ENCODE data around the gene LEAP2.

Gene LEAP2, protein sequence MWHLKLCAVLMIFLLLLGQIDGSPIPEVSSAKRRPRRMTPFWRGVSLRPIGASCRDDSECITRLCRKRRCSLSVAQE

DNA sequence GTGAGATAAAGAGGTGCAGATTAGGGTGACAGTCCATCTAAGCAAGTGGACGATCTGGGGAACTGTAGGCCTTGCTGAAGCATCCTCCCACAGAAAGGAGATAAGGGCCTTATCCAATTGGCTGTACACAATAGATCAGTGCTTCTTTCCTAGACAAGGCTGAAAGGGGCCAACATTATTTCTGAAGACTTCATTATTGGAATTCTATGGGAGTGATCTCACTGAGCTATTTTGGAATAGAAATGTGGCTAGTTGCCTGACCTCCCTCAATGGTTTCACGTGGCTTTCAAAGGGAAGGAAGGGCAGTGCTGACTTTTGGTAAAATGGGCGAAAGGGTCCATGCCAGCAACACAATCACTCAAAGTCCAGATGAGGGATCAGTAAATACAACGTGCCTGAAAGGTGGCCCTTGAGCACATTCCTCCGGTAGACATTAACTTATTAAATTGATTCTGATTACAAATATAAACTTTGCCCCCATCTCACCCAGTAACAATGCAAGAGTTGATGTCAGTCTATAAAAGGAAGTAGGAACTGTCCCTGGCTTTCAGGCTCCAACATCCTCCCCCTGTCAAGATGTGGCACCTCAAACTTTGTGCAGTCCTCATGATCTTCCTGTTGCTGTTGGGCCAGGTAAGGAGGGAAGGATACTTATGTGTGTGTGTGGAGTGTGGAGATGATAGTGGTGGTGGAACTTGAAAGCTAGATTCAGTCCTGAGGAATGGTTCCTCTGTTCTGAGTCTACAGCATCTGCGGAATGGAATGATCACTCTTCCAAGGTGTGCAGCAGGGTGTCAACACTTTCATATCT, at the start of gene LEAP2:
Gene LEAP2 (plus strand): TSS at position 550 of the 811 bp plus-strand sequence. CDS start 27 bp downstream, at position 577.
- DNase-seq (ENCODE audit: low read depth in 2 of 2) = no peak

DNA sequence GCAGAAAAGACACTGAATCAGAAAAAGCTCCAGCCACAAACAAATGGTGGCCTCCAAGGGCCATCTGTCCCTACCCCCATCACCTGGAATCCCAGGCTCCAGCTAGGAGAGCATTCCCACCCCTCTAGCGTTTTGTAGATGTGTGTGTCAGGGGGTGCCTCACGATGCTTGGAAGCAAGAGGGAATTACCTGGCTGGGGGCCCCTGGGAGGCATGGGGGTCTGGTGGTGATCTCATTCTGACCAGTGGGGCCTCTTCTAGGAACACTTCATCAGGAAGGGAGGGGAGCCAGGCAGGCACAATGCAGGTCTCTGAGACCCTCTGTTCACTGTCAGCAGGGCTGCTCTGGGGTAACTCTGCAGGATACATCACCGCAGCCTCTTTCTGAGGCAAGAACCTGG, 49.0 kb upstream of the LEAP2 start:
- no peak for DNase-seq (ENCODE audit: low read depth in 2 of 2)

DNA sequence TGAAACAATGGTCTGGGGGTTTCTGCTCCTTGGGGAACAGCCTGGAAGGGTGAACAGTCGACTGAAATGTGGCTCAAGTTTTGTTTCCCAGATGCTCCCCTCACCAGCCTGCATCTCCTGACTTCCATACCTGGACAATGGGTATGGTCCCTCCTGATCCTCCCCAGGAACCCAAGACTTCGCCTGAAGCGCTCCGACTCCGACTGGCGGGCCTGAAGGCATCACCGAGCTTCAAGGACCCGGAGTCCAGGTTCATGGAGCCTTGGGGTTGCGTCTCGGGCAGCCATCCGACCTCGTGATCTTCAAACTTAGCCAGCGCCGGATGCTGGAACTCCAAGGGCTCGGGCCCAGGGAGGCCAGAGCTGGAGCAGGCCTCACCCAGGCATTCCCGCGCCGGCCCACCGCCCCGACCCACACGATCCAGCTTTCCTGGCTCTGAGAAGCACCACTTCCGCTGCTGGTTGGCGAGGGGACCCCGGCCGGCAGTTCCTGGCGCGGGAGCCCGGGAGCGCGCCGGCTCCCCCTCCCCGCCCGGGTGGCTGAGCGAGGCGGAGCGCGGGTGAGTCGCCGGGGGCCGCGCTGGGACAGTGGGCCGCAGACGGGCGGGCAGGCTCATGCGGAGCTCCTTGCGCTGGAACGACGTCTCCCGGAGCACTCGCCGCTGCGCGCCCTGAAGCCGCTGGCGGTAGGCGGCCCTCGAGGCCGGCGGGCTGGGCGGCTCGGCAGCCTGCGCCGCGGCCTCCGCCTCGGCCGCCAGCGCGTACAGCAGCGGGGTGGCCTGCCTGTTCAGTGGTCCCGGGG, 48.2 kb upstream of the LEAP2 start:
- DNase-seq (ENCODE audit: low read depth in 2 of 2) = no peak

DNA sequence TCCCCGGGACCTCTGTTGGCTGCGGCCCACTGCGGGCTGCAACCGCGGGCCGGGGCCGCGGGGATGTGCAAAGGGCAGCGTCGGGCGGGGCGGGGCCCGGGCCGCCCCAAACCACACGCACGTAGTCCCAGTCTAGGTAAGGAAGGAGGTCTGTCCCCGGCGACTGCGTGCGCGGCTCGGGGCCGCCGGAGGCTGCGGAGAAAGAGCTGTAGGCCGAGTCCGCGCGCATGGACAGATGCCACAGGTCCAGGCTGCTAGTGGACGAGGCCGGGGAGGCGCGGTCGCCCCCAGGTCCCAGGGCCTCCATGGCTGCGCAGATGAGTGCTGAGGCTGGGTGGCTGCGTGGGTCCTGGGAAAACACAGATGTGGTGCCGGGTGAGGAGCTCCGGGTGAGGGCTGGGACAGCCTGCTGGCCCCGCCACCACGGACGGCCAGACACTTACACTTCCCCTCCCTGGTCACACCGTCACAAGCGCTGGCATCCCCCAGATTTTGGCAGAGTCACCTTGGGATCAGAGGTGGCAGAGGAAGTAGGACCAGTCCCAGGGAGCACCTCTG, 47.6 kb upstream of the LEAP2 start:
- DNase-seq (ENCODE audit: low read depth in 2 of 2) = no peak

DNA sequence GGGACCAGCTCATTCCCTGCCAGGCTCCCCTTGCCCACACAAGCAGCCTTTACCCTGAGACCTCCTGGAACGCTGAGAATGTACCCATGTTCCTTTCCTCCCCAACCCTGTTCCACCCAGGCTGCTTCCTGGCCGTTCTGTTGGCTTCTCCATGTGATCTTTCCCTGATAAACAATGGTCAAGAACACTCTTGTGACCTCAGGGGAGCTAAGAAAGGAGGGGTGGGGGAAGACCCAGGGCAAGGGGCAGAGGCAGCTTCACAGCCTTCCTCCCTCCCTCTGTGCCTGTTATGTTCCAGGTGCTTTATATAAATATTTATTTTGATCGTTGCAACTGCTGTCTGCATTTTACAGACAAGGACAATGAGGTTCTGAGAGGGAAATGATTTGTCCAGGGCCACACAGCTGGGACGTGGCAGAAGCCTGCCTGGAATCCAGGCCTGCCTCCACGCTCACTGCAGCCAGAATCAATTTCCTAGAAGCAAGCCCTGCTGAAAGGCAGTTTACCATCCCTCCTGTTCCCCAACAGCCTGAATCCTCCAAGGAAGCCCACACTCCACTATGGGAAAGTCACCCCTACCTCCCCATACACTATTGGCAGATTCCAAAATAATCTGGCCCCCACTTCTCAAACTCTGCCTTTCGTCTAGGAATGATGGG, 46.9 kb upstream of the LEAP2 start:
- no peak for DNase-seq (ENCODE audit: low read depth in 2 of 2)

DNA sequence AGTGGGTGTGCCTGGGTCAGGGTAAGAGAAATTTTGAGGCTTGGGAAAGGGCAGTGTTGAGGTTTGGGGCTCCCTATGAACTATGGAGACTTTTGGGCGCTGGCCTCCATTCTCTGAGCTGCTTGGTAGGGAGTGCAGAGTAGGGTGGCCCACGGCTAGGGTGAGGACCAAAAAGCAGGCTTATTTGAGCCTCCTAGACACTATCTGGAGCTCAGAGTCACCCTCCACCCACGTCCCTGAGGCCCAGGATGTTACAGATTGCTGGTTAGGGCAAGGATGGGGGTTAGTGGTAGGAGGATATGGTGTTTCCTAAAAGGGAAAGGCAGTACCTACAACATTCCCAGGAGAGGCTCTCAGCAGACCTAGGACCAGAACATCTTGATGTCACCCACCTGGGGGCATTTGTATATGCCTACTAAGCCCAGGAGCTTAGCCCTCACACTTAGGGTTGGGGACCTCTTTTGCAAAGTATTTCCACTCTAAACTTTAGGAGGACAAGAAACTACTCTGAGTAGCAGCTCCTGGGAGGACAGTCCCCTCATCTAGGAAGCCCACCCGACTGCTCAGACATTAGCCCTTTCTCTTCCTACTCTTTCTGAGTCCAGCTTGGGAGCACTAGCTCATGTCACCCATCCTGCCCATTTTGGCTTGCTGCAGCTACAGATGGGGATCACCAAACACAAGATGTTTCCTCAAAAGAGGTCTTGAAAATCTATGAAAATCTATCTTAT, 45.4 kb upstream of the LEAP2 start:
- DNase-seq (ENCODE audit: low read depth in 2 of 2) = no peak

DNA sequence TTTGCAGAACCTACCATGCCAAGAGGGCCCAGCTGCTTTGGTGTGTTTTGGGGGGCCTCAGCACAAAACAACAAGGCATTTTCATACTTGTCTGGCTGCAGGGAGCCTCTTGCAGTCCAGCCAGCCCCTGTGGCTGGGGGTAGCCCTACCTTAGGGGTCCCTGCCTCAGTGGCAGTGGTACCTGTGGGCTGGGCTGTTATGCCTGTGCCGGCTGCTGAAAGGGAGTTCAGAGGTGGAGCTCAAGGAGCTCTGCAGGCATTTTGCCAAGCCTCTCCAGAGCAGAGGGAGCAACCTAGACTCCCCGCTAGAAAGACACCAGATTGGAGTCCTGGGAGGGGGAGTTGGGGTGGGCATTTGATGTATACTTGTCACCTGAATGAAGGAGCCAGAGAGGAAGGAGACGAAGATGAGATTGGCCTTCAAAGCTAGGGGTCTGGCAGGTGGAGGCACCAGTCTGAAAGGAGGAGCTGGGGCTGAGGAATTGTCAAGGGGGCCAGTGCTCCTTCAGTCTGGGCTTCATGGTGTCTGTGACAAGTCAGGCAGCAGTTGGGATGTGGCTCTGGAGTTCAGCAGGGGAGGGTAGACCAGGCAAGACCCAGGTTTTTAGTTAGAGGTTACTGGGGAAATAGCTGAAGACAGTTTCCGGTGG, 44.5 kb upstream of the LEAP2 start:
- no peak for DNase-seq (ENCODE audit: low read depth in 2 of 2)

DNA sequence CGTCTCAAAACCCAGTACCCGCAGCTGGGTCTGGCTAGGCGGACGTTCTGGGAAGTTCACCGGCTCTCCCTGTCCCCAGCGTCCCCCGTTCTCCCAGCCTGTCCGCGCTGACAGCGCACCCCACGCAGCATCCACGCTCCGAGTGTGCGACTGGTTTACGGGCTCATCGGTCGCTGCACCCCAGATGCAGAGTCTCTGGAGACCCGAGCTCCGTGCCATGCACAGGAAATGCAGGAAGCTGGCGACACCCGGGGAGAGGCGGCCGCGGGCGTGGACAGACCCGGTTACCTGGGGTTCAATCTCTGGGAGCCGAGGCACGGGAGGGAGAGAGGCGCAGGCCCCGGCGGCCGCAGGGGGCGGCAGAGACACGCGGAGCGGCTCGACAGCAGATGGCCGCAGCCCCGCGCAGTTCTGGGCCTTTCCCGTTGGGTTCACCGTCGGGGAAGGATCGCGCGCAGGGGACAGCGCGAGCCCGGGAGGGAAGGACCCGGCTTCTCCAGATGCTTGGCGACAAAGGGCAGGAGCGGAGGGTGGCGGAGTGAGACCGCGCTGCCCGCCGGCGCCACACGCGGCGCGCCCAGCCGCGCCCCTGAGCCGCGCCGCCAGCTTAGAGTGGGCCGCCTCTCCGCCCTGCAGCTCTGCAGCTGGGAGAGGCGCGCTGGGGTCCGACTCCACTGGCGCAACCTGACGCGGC, 43.6 kb upstream of the LEAP2 start:
- DNase-seq (ENCODE audit: low read depth in 2 of 2) = peak; percentile 64 to 65

DNA sequence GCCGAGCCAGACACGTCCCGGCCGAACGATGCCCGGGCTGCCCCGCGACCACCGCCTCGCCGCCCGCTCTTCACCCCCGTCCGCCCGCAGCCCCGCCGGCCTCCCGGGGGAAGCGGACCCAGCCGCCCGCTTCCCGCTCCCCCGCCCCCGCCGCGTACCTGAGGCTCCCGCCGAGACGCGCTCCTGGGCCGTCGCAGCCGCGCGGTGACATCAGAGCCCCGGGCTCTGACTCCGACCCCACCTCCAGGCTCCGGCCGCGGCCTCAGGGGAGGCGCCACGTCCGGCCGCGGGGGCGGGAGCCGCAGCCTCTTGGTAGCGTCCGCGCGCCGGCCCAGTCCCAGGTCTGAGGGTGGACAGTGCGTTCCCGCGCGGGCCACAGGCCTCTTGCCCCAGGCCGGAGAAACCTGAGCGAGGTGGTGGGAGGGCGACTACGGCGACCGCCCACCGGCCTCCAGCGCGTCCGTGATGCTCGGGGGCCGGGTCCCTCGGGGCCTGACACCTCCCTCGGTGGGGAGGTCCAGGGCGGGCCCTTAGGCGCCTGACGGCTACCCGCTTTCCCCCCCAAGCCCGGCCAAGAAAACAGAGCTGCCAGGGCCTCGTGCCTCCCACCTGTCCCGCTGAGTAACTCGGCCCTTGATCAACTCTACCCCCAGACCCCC, 42.9 kb upstream of the LEAP2 start, which contains the start of gene SHROOM1:
Gene SHROOM1 (minus strand): TSS at position 212 of the 659 bp plus-strand sequence. CDS start 4,507 bp downstream, outside the sequence.
- DNase-seq (ENCODE audit: low read depth in 2 of 2) = no peak

DNA sequence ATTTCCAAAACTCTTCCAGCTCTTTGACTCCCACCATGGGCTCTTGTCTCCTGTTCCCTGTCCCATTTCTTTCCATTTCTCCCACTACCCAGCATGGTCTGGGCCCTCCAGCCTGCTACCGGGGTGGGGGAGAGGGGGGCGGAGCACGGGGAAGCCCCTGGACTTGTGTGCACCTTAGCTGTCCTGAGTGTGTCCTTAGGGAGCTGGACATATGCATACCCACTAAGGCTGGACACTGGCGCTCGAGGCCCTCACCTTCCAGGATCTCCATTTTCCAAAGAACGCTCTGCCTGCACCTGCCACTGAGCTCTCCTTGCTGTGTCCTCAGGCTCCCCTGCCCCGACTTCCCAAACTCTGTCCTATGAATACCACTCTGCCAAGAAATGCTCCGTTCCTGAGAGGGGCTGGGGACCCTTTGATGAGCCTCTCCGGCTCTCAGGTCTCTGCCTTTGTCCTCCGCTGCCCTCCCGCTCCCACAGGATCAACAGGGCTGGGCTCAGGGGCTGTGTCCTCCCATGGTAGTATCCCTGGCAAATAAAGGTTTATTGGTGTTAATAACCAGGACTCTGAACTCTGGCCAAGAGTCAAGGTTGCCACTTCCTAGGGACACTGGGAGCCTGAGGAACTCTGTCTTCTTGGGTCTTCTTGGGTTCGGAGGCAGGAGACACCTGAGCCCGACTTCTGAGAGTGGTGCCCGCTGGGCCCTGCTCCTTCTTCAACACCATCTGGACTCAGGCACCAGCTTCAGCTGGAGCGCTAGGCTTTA, 42.2 kb upstream of the LEAP2 start:
- no peak for DNase-seq (ENCODE audit: low read depth in 2 of 2)

DNA sequence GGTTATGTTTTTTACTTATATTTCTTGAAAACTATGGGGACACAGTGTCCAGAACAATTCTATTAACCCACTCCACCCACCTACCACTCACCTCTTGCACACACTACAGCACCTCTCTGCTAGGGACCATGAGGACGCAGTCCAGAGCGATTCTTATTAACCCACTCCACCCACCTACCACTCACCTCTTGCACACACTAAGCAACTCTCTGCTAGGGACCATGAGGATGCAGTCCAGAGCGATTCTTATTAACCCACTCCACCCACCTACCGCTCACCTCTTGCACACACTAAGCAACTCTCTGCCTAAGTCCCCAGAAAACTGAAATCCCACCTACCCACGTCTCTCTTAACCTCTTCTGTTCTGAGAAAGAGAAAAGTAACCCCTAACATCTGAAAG, 40.9 kb upstream of the LEAP2 start:
- no peak for DNase-seq (ENCODE audit: low read depth in 2 of 2)

DNA sequence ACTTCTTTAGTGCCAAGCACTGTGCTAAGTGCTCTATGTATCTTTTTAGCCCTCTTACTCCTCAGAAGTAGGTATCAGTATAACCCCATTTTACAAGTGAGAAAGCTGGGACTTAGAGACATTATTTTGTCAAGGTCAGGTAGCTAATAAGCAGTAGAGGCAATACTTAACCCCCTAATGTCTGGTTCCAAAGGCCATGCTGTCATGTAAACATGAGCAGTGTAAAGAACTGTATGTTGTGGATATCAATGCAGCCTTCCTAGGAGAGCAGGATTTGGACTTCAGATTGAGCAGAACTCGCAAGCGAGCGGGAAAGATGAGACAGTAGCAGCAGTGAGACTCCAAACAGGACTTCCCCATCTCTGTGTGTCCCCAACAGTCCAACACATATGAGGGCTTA, 39.4 kb upstream of the LEAP2 start:
- DNase-seq (ENCODE audit: low read depth in 2 of 2) = no peak

DNA sequence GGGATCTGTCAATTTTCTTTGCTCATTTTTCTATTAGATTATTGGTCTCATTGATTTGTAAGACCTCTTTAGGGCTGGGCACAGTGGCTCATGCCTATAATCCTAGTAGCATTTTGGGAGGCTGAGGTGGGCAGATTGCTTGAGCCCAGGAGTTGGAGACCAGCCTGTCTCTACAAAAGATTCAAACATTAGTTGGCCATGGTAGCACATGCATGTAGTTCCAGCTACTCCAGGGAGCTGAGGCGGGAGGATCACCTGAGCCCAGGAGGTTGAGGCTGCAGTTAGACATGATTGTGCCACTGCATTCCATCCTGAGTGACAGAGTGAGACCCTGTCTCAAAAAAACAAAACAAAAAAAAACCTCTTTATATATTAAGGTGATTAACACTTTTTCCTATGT, 36.6 kb upstream of the LEAP2 start:
- DNase-seq (ENCODE audit: low read depth in 2 of 2) = no peak

DNA sequence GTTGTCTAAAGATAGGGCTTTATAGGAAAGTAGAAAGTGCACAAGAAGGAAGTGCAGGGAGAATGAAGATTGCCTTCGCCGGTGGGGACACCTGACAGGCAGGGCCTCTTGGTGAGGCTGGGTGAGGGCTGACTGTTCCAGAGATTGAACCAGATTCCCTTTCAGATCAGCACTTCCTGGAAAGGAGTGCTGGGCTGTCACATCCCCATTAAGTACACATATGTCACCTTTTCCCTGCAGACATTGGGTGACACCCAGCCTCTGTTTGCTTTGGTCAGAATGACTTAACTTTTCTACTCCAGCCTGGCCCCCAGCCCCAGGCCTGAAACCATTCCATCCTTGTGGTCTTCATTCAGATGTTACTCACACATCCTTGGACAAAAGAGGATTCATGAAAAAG, 35.6 kb upstream of the LEAP2 start:
- no peak for DNase-seq (ENCODE audit: low read depth in 2 of 2)

DNA sequence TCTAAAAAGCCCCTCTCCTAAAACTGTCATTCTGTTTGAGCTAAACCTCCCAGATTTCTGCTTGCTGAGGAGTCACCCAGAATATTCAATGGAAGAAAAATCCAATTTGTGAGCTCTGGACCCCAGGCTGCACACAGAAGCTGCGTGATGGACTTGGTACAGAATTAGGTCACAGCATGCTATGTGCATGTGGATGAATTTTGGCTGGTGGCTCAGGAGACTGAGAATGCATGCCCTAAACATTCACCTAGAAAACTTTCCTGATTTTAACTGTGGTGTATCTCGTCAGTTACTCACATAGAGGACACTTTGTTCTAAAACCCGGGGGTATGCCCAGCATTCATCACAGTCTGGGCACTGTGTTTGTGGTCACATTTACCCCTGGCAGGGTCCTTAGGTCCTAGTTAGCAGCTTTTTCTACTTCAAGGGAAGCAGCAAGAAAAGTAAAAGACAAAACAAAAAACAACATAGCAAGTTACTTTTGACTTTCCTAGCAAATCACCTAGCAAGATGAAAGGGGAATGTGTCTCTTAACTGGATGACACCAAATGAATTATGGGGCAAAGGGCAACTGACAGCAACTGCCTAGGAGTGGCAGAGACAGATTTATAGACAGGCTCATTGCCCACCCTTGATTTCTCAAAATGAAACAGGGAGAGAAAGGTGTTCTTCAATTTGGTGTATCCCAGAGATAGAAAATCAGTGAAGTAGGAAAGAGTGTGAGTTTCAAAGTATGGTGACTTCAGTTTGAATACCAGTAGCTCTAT, 34.8 kb upstream of the LEAP2 start:
- no peak for DNase-seq (ENCODE audit: low read depth in 2 of 2)

DNA sequence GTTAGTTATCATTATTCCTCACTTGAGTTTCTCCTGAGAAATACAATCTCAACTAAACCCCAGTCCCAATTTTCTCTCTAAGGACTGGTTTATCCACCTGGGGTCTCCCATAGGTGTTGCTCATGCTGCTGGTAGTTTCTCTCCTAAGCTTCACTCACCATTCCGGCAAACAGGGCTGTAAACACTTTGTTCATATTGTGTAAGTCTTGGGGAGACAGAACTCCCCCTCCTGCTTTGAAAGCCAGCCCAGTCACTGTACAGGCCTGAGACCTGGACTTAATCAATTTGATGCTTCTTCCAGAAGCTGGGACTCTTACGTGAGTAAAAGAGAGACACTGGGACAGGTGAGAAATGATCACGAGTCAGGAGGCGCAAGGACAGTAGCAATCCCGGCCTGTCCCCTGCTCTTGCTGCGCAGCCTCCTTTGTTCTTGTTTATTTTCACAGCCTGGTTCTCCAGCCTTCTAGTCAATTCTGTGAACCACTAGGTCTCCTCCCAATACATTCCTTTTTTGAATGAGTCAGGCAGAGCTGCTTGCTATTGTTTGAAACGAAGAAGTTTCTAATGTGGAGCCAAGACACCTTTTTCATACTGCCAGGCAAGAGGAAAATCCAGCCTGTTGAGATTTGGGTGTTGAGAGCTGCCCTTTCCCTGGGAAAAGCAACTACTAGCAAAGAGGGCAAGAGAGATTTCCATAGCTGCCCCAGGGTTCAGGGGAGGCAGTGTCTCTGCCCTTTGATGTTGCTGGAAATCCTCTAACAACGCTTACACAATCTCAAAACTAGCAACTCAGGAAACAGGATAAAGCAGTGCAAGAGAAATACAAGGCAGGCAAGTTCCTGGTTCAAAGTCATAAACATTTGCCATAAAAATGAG, 33.8 kb upstream of the LEAP2 start:
- DNase-seq (ENCODE audit: low read depth in 2 of 2) = no peak

DNA sequence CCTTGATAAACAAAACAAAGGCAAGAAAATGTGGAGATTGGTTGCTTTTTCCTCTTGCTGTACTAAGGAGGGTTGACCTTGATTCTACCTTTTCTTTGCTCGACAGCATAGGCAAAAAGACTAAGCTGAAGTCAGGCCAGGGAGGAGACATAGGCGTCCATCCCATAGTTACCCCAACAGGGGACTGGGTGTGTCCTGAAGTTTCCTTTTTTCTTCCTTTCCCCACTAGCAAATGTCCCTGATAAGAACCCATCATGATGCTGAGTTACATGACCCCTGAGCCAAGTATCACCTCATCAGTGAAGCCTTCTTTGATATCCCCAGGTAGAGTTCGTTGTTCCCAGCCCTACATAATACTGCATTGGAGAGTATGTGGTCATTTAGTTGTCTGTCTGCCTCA, 33.2 kb upstream of the LEAP2 start:
- DNase-seq (ENCODE audit: low read depth in 2 of 2) = no peak

All from stimulated activated CD4-positive, alpha-beta T cell treated with anti-CD3 and anti-CD28 coated beads, Interleukin-4, amount 100 ng/mL, for 48 hours (primary cell).